HG03571 (cell line): ENCODE measurements around the gene PNPLA3.
A peak's percentile ranks its signal among the peaks of the same experiment; 100 is the strongest.

Experiments used
- ATAC-seq: cut with Tn5 transposase; IDR thresholded peaks from one replicate; pipeline ENCODE4 v1.9.1; 2021; ENCODE audit not compliant: unreplicated experiment

PNPLA3 gene

GRCh38 chr22:43923191-43923590 is 414 bp upstream of the PNPLA3 start:
- no peak for ATAC-seq

- ATAC-seq: no peak
Measured at GRCh38 chr22:43924877-43925276, 1.3 kb downstream of the PNPLA3 start.

- ATAC-seq: no peak
Measured at GRCh38 chr22:43925433-43926348, 2.1 kb downstream of the PNPLA3 start.

- ATAC-seq: no peak
Measured at GRCh38 chr22:43926349-43926710, 2.7 kb downstream of the PNPLA3 start.

GRCh38 chr22:43928468-43928867 is 4.9 kb downstream of the PNPLA3 start:
- ATAC-seq: no peak

- no peak for ATAC-seq
Measured at GRCh38 chr22:43928908-43929307, 5.3 kb downstream of the PNPLA3 start.

GRCh38 chr22:43931771-43932170 is 8.2 kb downstream of the PNPLA3 start:
- no peak for ATAC-seq

GRCh38 chr22:43941449-43941848 is 17.8 kb downstream of the PNPLA3 start:
- no peak for ATAC-seq

- no peak for ATAC-seq
Measured at GRCh38 chr22:43944670-43945430, 21.2 kb downstream of the PNPLA3 start.

- ATAC-seq: no peak
Measured at GRCh38 chr22:43945632-43946383, 22.2 kb downstream of the PNPLA3 start.

GRCh38 chr22:43946384-43946667 is 22.7 kb downstream of the PNPLA3 start:
- ATAC-seq: no peak

- ATAC-seq: no peak
Measured at GRCh38 chr22:43948836-43949406, 25.3 kb downstream of the PNPLA3 start.

- no peak for ATAC-seq
Measured at GRCh38 chr22:43951391-43951790, 27.8 kb downstream of the PNPLA3 start.

- ATAC-seq: no peak
Measured at GRCh38 chr22:43951966-43952365, 28.4 kb downstream of the PNPLA3 start.

- no peak for ATAC-seq
Measured at GRCh38 chr22:43953988-43954785, 30.6 kb downstream of the PNPLA3 start.

- ATAC-seq: peak; percentile 85
Measured at GRCh38 chr22:43955040-43955882, 31.7 kb downstream of the PNPLA3 start, which contains the start of gene SAMM50. Gene SAMM50 (plus strand): TSS chr22:43955442. CDS start chr22:43955578, 136 bp downstream.

- ATAC-seq: no peak
Measured at GRCh38 chr22:43955883-43956782, 32.5 kb downstream of the PNPLA3 start.

- no peak for ATAC-seq
Measured at GRCh38 chr22:43956805-43957463, 33.3 kb downstream of the PNPLA3 start.
